GM21367 (cell line): ENCODE measurements around the gene MVD.

ENCODE experiments used
- ATAC-seq: cut with Tn5 transposase; IDR thresholded peaks from one replicate; pipeline ENCODE4 v1.9.1; 2021; ENCODE audit not compliant: unreplicated experiment

Gene MVD

GRCh38 chr16:88627531-88628411 is 35.1 kb downstream of the MVD start:
- no peak for ATAC-seq

- ATAC-seq, result no peak
Observed at GRCh38 chr16:88626646-88627045, 36.2 kb downstream of the MVD start.

GRCh38 chr16:88624977-88625576 is 37.8 kb downstream of the MVD start:
- no peak for ATAC-seq

- ATAC-seq, result no peak
Observed at GRCh38 chr16:88624481-88624880, 38.4 kb downstream of the MVD start.

- no peak for ATAC-seq
Observed at GRCh38 chr16:88623858-88624257, 39.0 kb downstream of the MVD start.

GRCh38 chr16:88622866-88623265 is 40.0 kb downstream of the MVD start:
- no peak for ATAC-seq

GRCh38 chr16:88622125-88622524 is 40.8 kb downstream of the MVD start:
- ATAC-seq, result no peak

GRCh38 chr16:88619859-88620815 is 42.8 kb downstream of the MVD start:
- ATAC-seq, result no peak

- ATAC-seq, result no peak
Observed at GRCh38 chr16:88618956-88619667, 43.8 kb downstream of the MVD start.

GRCh38 chr16:88618182-88618955 is 44.5 kb downstream of the MVD start:
- ATAC-seq, result no peak

- no peak for ATAC-seq
Observed at GRCh38 chr16:88617268-88618031, 45.4 kb downstream of the MVD start.

GRCh38 chr16:88616736-88617135 is 46.2 kb downstream of the MVD start:
- ATAC-seq, result no peak

GRCh38 chr16:88616320-88616719 is 46.6 kb downstream of the MVD start:
- no peak for ATAC-seq

- no peak for ATAC-seq
Observed at GRCh38 chr16:88614818-88615580, 47.9 kb downstream of the MVD start.

- ATAC-seq, result no peak
Observed at GRCh38 chr16:88613911-88614817, 48.7 kb downstream of the MVD start.

- ATAC-seq, result no peak
Observed at GRCh38 chr16:88613293-88613692, 49.6 kb downstream of the MVD start.
